G401.6 (cell line): Measurements from ENCODE around the gene F3.
"Not testable (repeated sequence)": the region's sequence is repeated elsewhere in the genome, so short reads cannot be mapped to it uniquely, and the experiment has no call there.

ENCODE experiments used
- FAIRE-seq: peaks from 2 replicates; lab custom pipeline; 2012; peaks lifted over from hg19 to GRCh38; lab: Jason Lieb, UNC

Gene F3

DNA sequence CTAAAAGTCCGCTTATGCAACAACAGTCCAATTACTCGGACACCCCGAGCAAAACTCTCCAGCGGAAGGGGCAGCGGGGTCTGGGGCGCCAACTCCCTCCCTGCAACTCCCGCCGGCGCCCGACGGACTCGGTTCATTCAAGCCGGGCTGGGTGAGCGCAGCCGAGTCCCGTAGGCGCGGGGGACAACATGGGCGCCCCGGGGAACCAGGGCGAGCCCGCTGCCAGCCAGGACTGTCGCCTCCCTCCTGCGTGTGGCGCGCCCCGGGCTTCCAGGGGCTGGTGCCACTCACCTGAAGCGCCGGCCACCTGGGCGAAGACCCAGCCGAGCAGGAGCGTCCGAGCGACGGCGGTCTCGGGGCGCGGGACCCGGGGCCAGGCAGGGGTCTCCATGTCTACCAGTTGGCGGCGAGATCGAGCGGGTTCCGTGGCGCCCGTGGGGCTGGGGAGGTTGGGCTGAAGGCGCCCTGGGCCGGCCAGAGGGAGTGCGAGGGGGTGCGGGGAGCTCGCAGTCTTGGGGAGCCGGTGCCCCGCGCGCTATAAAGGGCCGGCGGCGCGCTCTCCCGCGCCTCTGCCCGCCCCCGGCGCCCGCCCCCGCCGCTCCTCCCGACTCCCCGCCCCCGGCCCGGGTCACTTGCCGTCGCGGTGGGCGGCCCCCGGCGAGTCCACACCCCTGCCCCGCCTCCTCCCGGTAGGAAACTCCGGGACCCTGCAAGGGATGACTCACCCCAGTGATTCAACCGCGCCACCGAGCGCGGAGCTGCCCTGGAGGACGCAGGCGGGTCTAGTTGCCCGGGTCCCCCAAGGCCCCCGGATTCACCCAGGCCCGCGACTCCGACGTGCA is at the start of gene F3:
Gene F3, minus strand, starts transcription at position 514 of the 842 bp plus-strand sequence. Its CDS starts 123 bp downstream, at position 391.
- FAIRE-seq = no peak

- FAIRE-seq = no peak
Measured at GRCh38 chr1:94590203-94591137, 48.9 kb upstream of the F3 start.

GRCh38 chr1:94589728-94590127 is 48.2 kb upstream of the F3 start:
- FAIRE-seq = no peak

GRCh38 chr1:94582565-94582964 is 41.0 kb upstream of the F3 start:
- no peak for FAIRE-seq

- no peak for FAIRE-seq
Measured at GRCh38 chr1:94580367-94581115, 39.0 kb upstream of the F3 start.

- FAIRE-seq = no peak
Measured at GRCh38 chr1:94579876-94580294, 38.3 kb upstream of the F3 start.

- FAIRE-seq = no peak
Measured at GRCh38 chr1:94578856-94579255, 37.3 kb upstream of the F3 start.

- FAIRE-seq = not testable (repeated sequence)
Measured at GRCh38 chr1:94573917-94574316, 32.4 kb upstream of the F3 start.

DNA sequence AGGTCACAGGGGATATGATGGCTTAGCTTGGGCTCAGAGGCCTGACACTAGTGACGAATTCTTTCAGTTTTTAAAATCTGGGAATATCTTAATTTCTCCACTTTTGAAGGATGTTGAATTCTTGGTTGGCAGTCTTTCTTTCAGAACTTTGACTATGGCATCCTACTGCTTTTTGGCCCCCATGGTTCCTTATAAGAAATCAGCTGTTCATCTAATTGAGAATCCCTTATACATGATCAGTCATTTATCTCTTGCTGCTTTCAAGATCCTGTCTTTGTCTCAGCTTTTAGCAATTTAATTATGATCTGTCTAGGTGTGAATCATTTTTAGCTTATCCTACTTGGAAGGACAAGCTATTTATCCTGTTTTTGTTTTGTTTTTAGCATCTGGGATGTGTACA is 31.2 kb upstream of the F3 start:
- no peak for FAIRE-seq

DNA sequence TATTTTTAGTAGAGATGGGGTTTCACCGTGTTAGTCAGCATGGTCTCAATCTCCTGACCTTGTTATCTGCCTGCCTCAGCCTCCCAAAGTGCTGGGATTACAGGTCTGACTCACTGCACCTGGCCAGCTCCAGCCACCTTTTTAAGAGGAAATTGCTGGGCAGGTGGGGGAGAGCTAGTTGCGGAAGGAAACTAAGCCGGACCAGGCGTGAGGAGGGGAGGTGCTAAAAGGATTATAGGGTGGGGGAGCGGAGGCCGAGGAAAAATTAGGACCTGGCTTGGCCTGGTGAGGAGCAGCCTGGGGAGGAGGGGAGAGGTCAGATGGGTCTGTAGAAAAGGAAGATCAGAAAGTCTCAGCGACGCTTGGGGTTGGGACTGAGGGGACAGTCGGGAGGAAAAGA is 29.4 kb upstream of the F3 start:
- FAIRE-seq = not testable (repeated sequence)

DNA sequence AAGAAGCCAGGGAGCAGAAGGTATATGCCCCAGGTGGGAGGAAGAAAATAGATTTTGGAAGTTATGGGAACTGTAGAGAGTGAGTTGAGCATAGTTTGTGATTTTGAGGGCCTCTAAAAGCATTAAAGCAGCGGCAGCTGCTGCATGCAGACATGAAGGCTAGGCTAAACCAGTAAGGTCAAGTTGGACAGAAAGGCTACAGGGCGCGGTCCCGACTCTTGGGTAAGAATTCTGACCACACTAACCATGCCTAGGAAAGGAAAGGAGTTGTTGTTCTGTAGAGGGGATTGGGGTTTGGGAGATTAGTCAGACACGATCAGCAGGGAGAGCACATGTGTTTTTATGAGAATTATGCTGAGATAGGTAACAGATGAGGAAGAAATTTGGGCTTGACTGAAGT is 27.2 kb upstream of the F3 start:
- FAIRE-seq = not testable (repeated sequence)

GRCh38 chr1:94567975-94568607 is 26.5 kb upstream of the F3 start:
- not testable (repeated sequence) for FAIRE-seq

- FAIRE-seq = not testable (repeated sequence)
Measured at GRCh38 chr1:94566436-94566835, 24.9 kb upstream of the F3 start.

GRCh38 chr1:94565901-94566300 is 24.3 kb upstream of the F3 start:
- no peak for FAIRE-seq

DNA sequence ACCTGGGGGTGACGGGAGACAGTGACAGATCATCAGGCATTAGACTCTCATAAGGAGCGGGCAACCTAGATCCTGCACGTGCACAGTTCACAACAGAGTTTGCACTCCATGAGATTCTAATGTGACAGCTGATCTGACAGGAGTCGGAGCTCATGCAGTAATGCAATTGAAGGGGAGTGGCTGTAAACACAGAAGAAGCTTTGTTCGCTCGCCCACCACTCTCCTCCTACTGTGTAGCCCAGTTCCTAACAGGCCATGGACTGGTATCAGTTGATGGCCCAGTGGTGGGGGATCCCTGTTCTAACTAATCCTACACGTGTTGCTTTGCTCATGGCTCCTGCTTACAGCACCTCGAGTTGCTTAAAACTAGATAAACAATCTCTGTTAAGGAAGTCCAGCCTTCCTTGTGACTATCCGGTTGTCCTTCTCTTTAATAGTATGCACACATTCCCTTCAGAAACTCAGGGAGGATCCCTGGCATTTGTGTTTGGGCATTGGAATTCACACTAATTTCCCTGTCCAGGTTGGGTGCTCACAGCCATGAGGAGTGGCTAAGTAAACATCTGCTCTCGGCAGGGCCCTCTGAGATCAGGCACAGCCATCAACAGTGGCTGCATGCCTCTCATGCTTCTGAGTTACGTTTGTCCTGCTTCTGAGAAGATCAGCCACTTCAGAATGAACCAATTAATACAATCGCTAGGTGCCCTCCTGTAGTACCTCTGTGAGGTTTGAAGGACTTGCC is 21.1 kb upstream of the F3 start:
- FAIRE-seq = no peak

DNA sequence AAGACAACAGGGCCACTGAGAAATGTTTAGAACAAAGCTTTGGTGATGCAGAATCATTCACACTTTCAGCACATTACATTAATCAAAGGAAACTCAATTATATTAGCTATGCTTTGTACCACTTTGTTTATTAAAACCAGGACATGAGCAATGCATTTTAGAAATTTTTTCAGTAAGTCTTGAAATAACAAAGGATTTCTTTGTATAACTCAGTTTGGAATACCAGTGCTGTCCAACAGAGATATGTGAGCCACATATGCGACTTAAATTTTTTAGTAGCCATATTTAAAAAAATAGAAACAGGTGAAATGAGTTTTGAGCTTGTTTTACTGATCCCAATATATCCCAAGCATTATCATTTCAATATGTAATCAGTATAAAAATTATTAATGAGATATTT is 18.8 kb upstream of the F3 start:
- no peak for FAIRE-seq

DNA sequence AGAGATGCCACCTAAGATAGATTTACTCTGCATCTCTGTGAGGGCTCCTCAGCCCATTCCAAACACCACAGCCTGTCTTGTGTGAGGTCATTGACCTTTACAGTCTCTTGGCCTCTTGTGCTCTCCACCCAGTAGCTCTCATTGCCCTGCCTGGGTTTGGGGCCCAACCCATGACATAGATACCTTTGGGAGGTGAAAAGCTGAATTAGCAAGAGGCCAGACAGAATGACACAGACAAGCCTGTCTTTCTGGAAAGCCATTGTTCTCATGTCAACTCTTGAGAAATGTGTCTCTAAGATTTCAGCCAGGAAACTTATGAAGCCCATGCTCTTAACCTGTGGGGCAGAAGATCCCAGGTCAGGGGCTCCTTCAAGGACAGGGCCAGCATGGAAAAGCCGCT is 18.4 kb upstream of the F3 start:
- no peak for FAIRE-seq

DNA sequence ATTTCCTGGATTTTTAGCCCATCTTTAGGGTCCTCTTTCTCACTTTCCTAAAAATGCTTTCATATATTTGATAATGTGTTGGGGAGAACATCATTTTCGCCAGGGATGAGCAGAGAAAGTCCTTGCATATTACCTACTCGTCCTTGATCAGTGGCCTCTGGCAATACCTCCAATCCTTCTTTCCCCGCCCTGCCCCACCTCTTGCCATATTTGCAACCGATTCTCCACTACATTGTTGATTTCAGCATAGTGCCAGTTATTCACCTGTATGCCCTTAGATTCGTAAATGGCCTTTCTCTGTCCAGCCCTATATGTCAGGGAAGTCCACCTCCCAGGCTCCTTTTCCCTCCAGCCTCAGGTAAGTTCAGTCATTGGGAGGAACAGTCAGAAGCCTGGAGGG is 13.5 kb upstream of the F3 start:
- no peak for FAIRE-seq

GRCh38 chr1:94554580-94554979 is 13.0 kb upstream of the F3 start:
- no peak for FAIRE-seq

DNA sequence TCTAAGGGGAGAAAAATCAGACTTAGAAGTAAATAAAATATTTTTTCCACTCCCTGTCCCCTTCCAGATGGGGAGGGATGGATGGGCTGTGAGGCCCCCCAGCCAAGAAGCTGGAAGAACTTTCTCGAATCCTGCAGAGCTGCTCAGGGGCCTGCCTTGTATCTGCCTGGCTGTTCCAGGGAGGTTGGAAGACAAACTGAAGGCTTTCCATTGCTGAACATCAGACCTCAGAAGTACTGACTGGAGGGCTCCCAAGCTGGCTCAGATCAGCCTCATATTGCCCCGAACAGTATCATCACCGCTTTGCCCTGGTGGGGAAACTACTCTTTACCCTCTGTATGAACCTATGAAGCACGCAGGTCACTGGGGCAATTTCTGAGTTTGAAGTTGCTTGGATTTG is 12.4 kb upstream of the F3 start:
- FAIRE-seq = no peak

- FAIRE-seq = no peak
Measured at GRCh38 chr1:94553323-94553730, 11.8 kb upstream of the F3 start.
